Neural progenitor cell (in vitro differentiated cells): ENCODE results near the gene KLF1. TPM values are rescaled to one million over a fixed set of nuclear protein-coding genes. Genes with fewer than 3 reads are reported as not detected.

Experiments used
- DNase-seq: peaks from one replicate; pipeline ENCODE4 v3.0.0-alpha.2; 2016; ENCODE audit warnings: low spot score
- H2AFZ ChIP-seq: fragments of 200-600 bp; sonication (generic); replicated peaks from 2 replicates; pipeline ENCODE4 v1.6.1; 2016; ENCODE audit warnings: antibody characterized with exemption
- H3F3A ChIP-seq: fragments of 200-600 bp; sonication (generic); 2 replicates; pipeline ENCODE4 v1.6.1; 2016; ENCODE audit warnings: antibody characterized with exemption, low read depth
- H3K27ac ChIP-seq: fragments of 200-600 bp; sonication (generic); 2 replicates; pipeline ENCODE4 v1.5.1; 2016; ENCODE audit warnings: mild to moderate bottlenecking
- H3K27me3 ChIP-seq: fragments of 200-600 bp; sonication (generic); 2 replicates; pipeline ENCODE4 v1.6.1; 2016; ENCODE audit warnings: mild to moderate bottlenecking, moderate library complexity
- H3K36me3 ChIP-seq: fragments of 200-600 bp; sonication (generic); 2 replicates; pipeline ENCODE4 v1.5.1; 2016
- H3K4me1 ChIP-seq: fragments of 200-600 bp; sonication (generic); 2 replicates; pipeline ENCODE4 v1.6.1; 2016; ENCODE audit warnings: mixed run types
- H3K4me2 ChIP-seq: fragments of 200-600 bp; sonication (generic); 2 replicates; pipeline ENCODE4 v1.6.1; 2016
- H3K4me3 ChIP-seq: fragments of 200-600 bp; sonication (generic); 2 replicates; pipeline ENCODE4 v1.5.1; 2016
- H3K79me2 ChIP-seq: fragments of 200-600 bp; sonication (generic); 2 replicates; pipeline ENCODE4 v1.6.1; 2016; ENCODE audit warnings: low read depth
- H3K9ac ChIP-seq: fragments of 200-600 bp; sonication (generic); 2 replicates; pipeline ENCODE4 v1.6.1; 2016
- H3K9me3 ChIP-seq: fragments of 200-600 bp; sonication (generic); 2 replicates; pipeline ENCODE4 v1.5.1; 2016; ENCODE audit warnings: low read depth
- H4K20me1 ChIP-seq: fragments of 200-600 bp; sonication (generic); 2 replicates; pipeline ENCODE4 v1.6.1; 2016; ENCODE audit warnings: low read depth
- H3K27ac Mint-ChIP-seq: 3 replicates; pipeline ENCODE4 v1.8.0; 2021; ENCODE audit warnings: mixed read lengths
- H3K27me3 Mint-ChIP-seq: 2 replicates; pipeline ENCODE4 v1.8.0; 2022; ENCODE audit warnings: low read depth, mild to moderate bottlenecking, inconsistent platforms, moderate library complexity, mixed read lengths; ENCODE audit not compliant: insufficient read depth
- H3K36me3 Mint-ChIP-seq: 3 replicates; pipeline ENCODE4 v1.8.0; 2021; ENCODE audit warnings: mixed read lengths
- H3K4me1 Mint-ChIP-seq: 3 replicates; pipeline ENCODE4 v1.8.0; 2021; ENCODE audit warnings: mixed read lengths
- H3K4me3 Mint-ChIP-seq: 3 replicates; pipeline ENCODE4 v1.8.0; 2021; ENCODE audit warnings: mild to moderate bottlenecking, moderate library complexity, mixed read lengths
- H3K9me3 Mint-ChIP-seq: 3 replicates; pipeline ENCODE4 v1.8.0; 2020; ENCODE audit warnings: mixed read lengths
- EZH2 ChIP-seq: fragments of 200-600 bp; sonication (generic); IDR thresholded peaks from 2 replicates; pipeline ENCODE4 v1.6.1; 2017; ENCODE audit warnings: antibody characterized with exemption, mild to moderate bottlenecking, moderate library complexity
- EZH2phosphoT487 ChIP-seq: fragments of 200-600 bp; sonication (generic); IDR thresholded peaks from 2 replicates; pipeline ENCODE4 v1.6.1; 2017; ENCODE audit warnings: antibody characterized with exemption
- total RNA-seq: library from RNA; depleted of rRNA; stranded (reverse); fragments of >200 nt; gene quantifications from 2 replicates; pipeline ENCODE4 v1.2.3, GENCODE V29; 2015; ENCODE audit warnings: low replicate concordance
- TF ChIP-seq, protein P1 (sequence below): fragments of 200-600 bp; sonication (generic); IDR thresholded peaks from 2 replicates; pipeline ENCODE4 v1.5.1; 2017; ENCODE audit warnings: antibody characterized with exemption, mild to moderate bottlenecking

The KLF1 gene
- total RNA-seq, 1 donor from 2014 or later, result 0.64 TPM

DNA sequence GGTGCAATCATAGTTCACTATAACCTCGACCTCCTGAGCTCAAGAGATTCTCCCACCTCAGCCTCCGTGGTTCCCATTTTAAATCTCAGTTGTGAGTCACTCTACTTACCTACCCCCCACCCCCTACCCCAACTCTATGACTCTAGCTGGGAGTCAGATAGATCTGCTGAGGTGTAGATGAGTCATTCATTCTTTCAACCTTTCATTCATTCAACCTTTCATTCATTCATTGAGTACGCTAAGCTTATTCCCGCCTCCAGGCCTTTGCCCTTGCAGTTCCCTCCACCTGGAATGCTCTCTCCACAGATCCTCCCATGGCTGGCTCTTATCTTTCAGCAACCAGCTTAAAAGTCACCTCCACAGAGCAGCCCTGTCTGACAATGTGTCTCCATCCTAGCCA is 49.8 kb downstream of the KLF1 start:
- Histone ChIP-seq H2AFZ (no peak overlapping the region), H3K36me3 (no peaks in the 10 kb centered on the region), H3K27me3 (peaks cover 72% of the 10 kb centered on the region), H3K79me2 (no peaks in the 10 kb centered on the region), H4K20me1 (peaks cover 35% of the 10 kb centered on the region), H3K27ac (no peak overlapping the region), H3F3A (peaks cover 78% of the 10 kb centered on the region), H3K4me2 (no peak overlapping the region), H3K4me3 (no peak overlapping the region), H3K9ac (no peak overlapping the region), H3K4me1 (peaks cover 4% of the 10 kb centered on the region), H3K9me3 (no peaks in the 10 kb centered on the region)
- peaks cover 2% of the 10 kb centered on the region for H3K36me3 Mint-ChIP-seq
- TF ChIP-seq, protein P1, sequence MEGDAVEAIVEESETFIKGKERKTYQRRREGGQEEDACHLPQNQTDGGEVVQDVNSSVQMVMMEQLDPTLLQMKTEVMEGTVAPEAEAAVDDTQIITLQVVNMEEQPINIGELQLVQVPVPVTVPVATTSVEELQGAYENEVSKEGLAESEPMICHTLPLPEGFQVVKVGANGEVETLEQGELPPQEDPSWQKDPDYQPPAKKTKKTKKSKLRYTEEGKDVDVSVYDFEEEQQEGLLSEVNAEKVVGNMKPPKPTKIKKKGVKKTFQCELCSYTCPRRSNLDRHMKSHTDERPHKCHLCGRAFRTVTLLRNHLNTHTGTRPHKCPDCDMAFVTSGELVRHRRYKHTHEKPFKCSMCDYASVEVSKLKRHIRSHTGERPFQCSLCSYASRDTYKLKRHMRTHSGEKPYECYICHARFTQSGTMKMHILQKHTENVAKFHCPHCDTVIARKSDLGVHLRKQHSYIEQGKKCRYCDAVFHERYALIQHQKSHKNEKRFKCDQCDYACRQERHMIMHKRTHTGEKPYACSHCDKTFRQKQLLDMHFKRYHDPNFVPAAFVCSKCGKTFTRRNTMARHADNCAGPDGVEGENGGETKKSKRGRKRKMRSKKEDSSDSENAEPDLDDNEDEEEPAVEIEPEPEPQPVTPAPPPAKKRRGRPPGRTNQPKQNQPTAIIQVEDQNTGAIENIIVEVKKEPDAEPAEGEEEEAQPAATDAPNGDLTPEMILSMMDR, result no peak
- TF ChIP-seq EZH2, result no peak
- no peak for TF ChIP-seq EZH2phosphoT487
- peak overlapping the region; percentile 85 for H3K4me3 Mint-ChIP-seq
- H3K27ac Mint-ChIP-seq, result no peak overlapping the region
- DNase-seq, result no peak
- H3K9me3 Mint-ChIP-seq, result no peaks in the 10 kb centered on the region
- H3K27me3 Mint-ChIP-seq, result peaks cover 58% of the 10 kb centered on the region
- H3K4me1 Mint-ChIP-seq, result peaks cover 52% of the 10 kb centered on the region

DNA sequence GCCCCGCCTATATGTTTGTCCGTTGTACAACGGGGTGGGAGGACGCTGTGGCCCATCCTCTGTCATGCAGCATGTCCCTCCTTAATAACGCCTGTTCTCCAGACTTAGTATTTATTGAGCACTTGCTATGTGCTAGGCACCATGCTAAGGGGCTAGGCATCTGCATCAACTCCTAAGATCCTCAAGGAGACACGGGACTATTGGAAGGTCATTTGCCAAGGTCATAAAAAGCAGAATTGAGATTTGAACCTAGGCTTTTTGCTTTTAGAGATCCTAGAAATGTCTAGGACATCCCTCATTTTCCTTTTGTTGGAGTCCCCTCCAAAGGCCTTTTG is 50.5 kb downstream of the KLF1 start:
- H3K4me1 ChIP-seq, result peaks cover 2% of the 10 kb centered on the region
- Mint-ChIP-seq H3K36me3 (no peaks in the 10 kb centered on the region), H3K4me1 (peaks cover 51% of the 10 kb centered on the region), H3K9me3 (no peaks in the 10 kb centered on the region), H3K27me3 (peaks cover 61% of the 10 kb centered on the region), H3K4me3 (peak overlapping the region; percentile 61), H3K27ac (no peak overlapping the region)
- peak overlapping the region; percentile 66 for H3K4me2 ChIP-seq
- no peak overlapping the region for H2AFZ ChIP-seq
- no peak overlapping the region for H3K27ac ChIP-seq
- H4K20me1 ChIP-seq, result peaks cover 36% of the 10 kb centered on the region
- no peak overlapping the region for H3K9ac ChIP-seq
- H3K27me3 ChIP-seq, result peaks cover 79% of the 10 kb centered on the region
- peaks cover 73% of the 10 kb centered on the region for H3F3A ChIP-seq
- H3K9me3 ChIP-seq, result no peaks in the 10 kb centered on the region
- no peak overlapping the region for H3K4me3 ChIP-seq
- H3K79me2 ChIP-seq, result no peaks in the 10 kb centered on the region
- H3K36me3 ChIP-seq, result no peaks in the 10 kb centered on the region
- TF ChIP-seq, protein P1, result no peak
- TF ChIP-seq EZH2 (no peak), EZH2phosphoT487 (no peak)
- DNase-seq, result no peak

DNA sequence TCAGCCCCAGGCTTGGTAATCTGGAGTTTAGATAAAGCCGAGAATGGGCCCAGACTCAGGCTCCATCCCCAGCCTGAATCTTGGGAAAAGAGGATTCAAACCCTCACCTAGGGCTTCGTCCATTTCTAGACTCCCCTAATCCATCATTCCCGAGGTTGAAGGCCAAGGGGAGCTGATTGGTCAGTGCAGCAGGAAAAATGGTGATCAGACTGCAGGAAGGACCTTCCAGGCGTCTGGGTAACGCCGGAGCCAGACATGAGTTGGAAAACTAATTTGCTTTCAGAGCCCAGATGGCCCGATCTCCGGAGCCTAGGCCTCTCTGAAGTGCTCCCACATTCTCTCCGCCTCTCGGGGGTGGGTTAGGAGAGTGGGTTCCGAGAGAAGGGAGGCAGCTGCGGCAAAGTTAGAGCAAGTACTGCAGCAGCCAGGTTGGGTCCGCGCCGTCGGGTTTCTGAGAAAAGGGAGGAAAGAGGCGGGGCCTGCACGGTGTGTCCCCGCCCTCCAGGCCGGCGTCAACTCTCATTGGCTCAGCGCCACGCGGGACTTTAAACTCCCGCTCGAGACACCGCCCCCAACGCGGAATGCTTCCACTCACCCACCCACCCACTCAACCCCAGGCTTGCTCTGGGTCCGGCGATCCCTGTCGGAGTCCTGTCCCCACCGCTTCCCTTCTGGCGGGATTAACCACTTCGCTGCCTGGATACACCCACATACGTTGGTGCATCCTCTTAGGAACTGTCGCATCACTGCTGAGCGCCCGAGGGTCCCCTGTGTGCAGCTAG is 51.8 kb downstream of the KLF1 start:
- Histone ChIP-seq H3K9me3 (no peaks in the 10 kb centered on the region), H3F3A (peaks cover 63% of the 10 kb centered on the region), H3K27me3 (peaks cover 92% of the 10 kb centered on the region), H3K79me2 (no peaks in the 10 kb centered on the region), H3K9ac (no peak overlapping the region), H2AFZ (no peak overlapping the region), H3K4me3 (no peak overlapping the region), H3K4me2 (no peak overlapping the region), H3K36me3 (no peaks in the 10 kb centered on the region), H3K4me1 (no peaks in the 10 kb centered on the region), H4K20me1 (peaks cover 45% of the 10 kb centered on the region), H3K27ac (no peak overlapping the region)
- Mint-ChIP-seq H3K4me1 (peaks cover 43% of the 10 kb centered on the region), H3K36me3 (no peaks in the 10 kb centered on the region), H3K4me3 (peak overlapping the region; percentile 83), H3K27ac (no peak overlapping the region), H3K27me3 (peaks cover 65% of the 10 kb centered on the region), H3K9me3 (peaks cover 4% of the 10 kb centered on the region)
- TF ChIP-seq EZH2, result no peak
- TF ChIP-seq EZH2phosphoT487, result peak; percentile 52
- DNase-seq, result peak; percentile 57

DNA sequence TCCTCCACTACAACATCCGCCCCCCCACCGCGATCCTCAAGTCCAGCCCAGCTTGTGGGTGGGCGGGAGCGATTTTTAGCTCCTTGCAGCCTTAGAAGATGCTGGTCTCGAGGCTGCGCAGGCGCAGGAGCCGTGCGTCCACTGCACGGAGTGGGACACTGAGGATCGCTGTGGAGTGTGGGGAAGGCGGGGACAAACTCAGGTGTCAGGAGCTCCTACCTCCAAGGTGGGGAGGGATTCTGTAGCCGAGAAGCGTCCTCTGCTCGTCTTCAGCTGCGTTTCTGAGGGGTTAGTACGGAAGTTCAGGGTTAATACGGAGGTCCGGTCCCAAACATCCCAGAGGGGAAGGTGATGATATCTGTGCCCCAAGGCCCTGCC is 52.4 kb downstream of the KLF1 start, which contains the start of gene RTBDN:
Gene RTBDN, minus strand, starts transcription at position 14 of the 378 bp plus-strand sequence. CDS start 4,600 bp downstream, outside the sequence.
- Histone ChIP-seq H3K9ac (no peak within 1 kb of the TSS), H3K27ac (no peak within 1 kb of the TSS), H3F3A (peaks cover 57% of the 10 kb centered on the region), H3K9me3 (no peaks in the 10 kb centered on the region), H3K4me3 (peak within 1 kb of the TSS; percentile 78), H3K4me1 (no peaks in the 10 kb centered on the region), H3K27me3 (peaks cover 97% of the 10 kb centered on the region), H2AFZ (peak within 1 kb of the TSS; percentile 83), H4K20me1 (peaks cover 45% of the 10 kb centered on the region), H3K79me2 (no peaks in the 10 kb centered on the region), H3K4me2 (peak within 1 kb of the TSS; percentile 89), H3K36me3 (no peaks in the 10 kb centered on the region)
- Mint-ChIP-seq H3K9me3 (peaks cover 4% of the 10 kb centered on the region), H3K4me1 (peaks cover 39% of the 10 kb centered on the region), H3K36me3 (no peaks in the 10 kb centered on the region), H3K27ac (peak within 1 kb of the TSS; percentile 33), H3K4me3 (peak within 1 kb of the TSS; percentile 83), H3K27me3 (peaks cover 60% of the 10 kb centered on the region)
- peak; percentile 67 for TF ChIP-seq EZH2
- TF ChIP-seq, protein P1, result no peak
- peak; percentile 67 for TF ChIP-seq EZH2phosphoT487
- peak; percentile 50 for DNase-seq
